Body of pancreas (tissue), 4 donors: ENCODE results near the gene DCLK2. TPM values are rescaled to one million over a fixed set of nuclear protein-coding genes. Genes with fewer than 3 reads are reported as not detected.

Source experiments
- ATAC-seq: fragments of 150-250 bp; one replicate; pipeline ENCODE4 v1.9.1; 2016
- DNase-seq, 4 donors: peaks; one replicate each; pipeline ENCODE4 v3.0.0-alpha.2; 2019
- H3K27ac ChIP-seq, 4 donors: fragments of 200-600 bp; sonication (generic); 1 replicate in 3 of 4; 2 replicates in 1 of 4; pipeline versions ENCODE4 v1.5.1 to v1.6.1; 2016 to 2019; ENCODE audit warnings: mild to moderate bottlenecking in 1 of 4, mixed read lengths in 1 of 4, moderate library complexity in 1 of 4
- H3K27me3 ChIP-seq, 2 donors: fragments of 200-600 bp; sonication (generic); one replicate each; pipeline ENCODE4 v1.6.0; 2016; ENCODE audit warnings: mild to moderate bottlenecking in 1 of 2
- H3K36me3 ChIP-seq, 2 donors: fragments of 200-600 bp; sonication (generic); replicated peaks in 1 of 2; 2 replicates each; pipeline ENCODE4 v1.5.1; 2016; ENCODE audit warnings: low read depth in 2 of 2; ENCODE audit not compliant: insufficient read depth in 1 of 2
- H3K4me1 ChIP-seq: fragments of 200-600 bp; sonication (generic); one replicate; pipeline ENCODE4 v1.6.0; 2016
- H3K4me3 ChIP-seq, 2 donors: fragments of 200-600 bp; sonication (generic); 1 replicate in 1 of 2; 2 replicates in 1 of 2; pipeline ENCODE4 v1.5.1; 2016 to 2019
- H3K9me3 ChIP-seq, 3 donors: fragments of 200-600 bp; sonication (generic); 1 replicate in 2 of 3; 2 replicates in 1 of 3; pipeline ENCODE4 v1.5.1; 2016
- POLR2A ChIP-seq, 3 donors: fragments of 450-650 bp; IDR thresholded peaks; one replicate each; pipeline ENCODE4 v1.6.1; 2016; ENCODE audit warnings: antibody characterized with exemption in 3 of 3, mild to moderate bottlenecking in 2 of 3
- WGBS, 2 donors: methylation state at CpG; one replicate each; pipeline ENCODE4 v1.1.5; 2017; 5-methylcytosine and 5-hydroxymethylcytosine counted together
- intact Hi-C: fragments of 100-400 bp; cut with DNase I; formaldehyde crosslinking; loops from one replicate; pipeline ENCODE4 v1.15.1; 2023
- total RNA-seq, 2 donors: library from RNA; depleted of rRNA; stranded (reverse); fragments of >200 nt; gene quantifications; one replicate each; pipeline ENCODE4 v1.1.0, GENCODE V29; 2016
- TF ChIP-seq, protein P1 (sequence below), 7 experiments: fragments of 450-650 bp in 4 of 7; fragments of 200-600 bp in 3 of 7; sonication (generic) in 3 of 7; IDR thresholded peaks; one replicate each; pipeline ENCODE4 v1.5.1; 2016 to 2019; ENCODE audit warnings: antibody characterized with exemption in 7 of 7

DCLK2 gene
- total RNA-seq, 2 donors from 2014 or later: 3.6 to 4.6 TPM

DNA sequence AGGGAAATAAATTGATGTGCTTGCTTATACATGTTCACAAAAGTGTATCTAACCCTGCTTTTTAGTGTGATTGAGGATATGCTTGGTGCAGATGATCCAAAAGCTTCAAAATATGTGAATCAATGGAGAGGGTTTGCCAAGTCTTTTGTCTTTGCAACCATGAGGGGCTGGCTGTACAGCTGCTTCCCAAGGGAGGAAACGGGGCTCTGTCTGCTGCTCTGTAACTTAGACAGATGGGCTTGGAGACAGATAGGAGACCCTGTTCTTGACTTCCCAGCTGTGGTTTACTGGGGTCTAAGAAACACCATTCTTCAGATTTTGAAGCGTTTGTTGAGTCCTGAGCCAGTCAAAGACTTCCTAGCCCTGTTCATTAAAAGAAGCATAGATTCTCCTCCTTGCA, 152.3 kb downstream of the DCLK2 start:
- 68 to 80% methylated on average over 2 of the region's 2 CpGs for WGBS, 2 donors
- Histone ChIP-seq H3K27ac (no peak overlapping the region), H3K36me3 (no peaks in the 10 kb centered on the region), H3K4me1 (peaks cover 16% of the 10 kb centered on the region), H3K27me3 (no peaks in the 10 kb centered on the region), H3K9me3 (no peaks in the 10 kb centered on the region), H3K4me3 (no peak overlapping the region)
- no peak for TF ChIP-seq POLR2A (IDR thresholded peaks at IDR 0.05)
- TF ChIP-seq, protein P1, sequence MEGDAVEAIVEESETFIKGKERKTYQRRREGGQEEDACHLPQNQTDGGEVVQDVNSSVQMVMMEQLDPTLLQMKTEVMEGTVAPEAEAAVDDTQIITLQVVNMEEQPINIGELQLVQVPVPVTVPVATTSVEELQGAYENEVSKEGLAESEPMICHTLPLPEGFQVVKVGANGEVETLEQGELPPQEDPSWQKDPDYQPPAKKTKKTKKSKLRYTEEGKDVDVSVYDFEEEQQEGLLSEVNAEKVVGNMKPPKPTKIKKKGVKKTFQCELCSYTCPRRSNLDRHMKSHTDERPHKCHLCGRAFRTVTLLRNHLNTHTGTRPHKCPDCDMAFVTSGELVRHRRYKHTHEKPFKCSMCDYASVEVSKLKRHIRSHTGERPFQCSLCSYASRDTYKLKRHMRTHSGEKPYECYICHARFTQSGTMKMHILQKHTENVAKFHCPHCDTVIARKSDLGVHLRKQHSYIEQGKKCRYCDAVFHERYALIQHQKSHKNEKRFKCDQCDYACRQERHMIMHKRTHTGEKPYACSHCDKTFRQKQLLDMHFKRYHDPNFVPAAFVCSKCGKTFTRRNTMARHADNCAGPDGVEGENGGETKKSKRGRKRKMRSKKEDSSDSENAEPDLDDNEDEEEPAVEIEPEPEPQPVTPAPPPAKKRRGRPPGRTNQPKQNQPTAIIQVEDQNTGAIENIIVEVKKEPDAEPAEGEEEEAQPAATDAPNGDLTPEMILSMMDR (IDR thresholded peaks at IDR 0.05): no peak
- intact Hi-C loops: no loop called here
- DNase-seq (no peak), ATAC-seq (no peak)

DNA sequence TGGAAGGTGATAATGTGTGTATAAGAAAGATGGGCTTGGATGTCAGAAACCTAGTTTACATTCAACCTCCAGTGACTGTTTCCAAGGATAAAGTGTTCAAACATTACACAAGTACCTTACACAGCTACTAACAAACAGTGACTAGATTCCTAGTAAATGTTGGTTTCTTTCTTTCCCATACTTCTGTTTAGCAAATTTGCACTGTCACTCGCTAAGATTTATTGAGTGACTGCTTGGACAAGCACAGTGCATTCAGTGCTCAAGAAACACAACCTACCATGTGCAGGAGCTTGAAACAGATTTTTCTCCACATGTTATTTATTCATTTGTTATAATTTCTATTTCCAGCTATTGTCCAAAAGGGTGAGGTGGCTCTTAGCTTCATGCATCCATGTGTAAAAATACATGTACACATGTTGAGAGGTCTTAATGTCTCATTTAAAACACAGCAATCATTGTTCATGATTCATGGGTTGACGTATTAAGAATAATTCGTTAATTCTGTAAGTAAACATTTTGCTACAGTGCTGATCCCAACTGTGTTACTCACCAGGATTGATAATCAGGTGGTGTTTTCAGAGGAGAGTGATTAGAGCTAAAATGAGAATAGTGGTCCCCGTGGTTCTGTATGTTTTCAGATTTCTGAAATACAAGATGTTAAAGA, 153.0 kb downstream of the DCLK2 start:
- ATAC-seq (no peak), DNase-seq (no peak)
- TF ChIP-seq, protein P1 (IDR thresholded peaks at IDR 0.05): no peak
- TF ChIP-seq POLR2A (IDR thresholded peaks at IDR 0.05): no peak
- Histone ChIP-seq H3K4me1 (peaks cover 16% of the 10 kb centered on the region), H3K36me3 (no peaks in the 10 kb centered on the region), H3K9me3 (no peaks in the 10 kb centered on the region), H3K4me3 (no peak overlapping the region), H3K27me3 (no peaks in the 10 kb centered on the region), H3K27ac (no peak overlapping the region)
- intact Hi-C loops: no loop called here
- WGBS, 2 donors: 62 to 67% methylated on average over 4 of the region's 4 CpGs

DNA sequence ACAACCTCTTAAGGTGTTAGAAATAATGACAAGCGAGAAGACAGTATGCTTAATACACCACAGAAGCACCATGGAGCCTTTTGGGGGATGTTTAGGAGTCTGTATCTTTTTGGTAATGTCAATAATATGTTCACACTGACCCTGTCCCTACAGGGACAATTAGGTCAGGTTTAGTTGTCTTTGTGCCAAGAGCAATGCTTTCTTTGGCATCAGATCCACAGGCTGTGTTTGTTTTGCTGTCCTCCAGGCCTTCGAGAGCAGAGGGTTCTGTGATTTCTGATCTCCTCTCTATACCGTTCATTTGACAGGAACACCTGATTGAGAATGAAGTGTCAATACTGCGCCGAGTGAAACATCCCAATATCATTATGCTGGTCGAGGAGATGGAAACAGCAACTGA, 153.8 kb downstream of the DCLK2 start:
- intact Hi-C loops: no loop called here
- Histone ChIP-seq H3K27me3 (no peaks in the 10 kb centered on the region), H3K4me3 (no peak overlapping the region), H3K27ac (no peak overlapping the region), H3K36me3 (no peaks in the 10 kb centered on the region), H3K9me3 (no peaks in the 10 kb centered on the region), H3K4me1 (peaks cover 16% of the 10 kb centered on the region)
- DNase-seq (peak in 2 of 4 donors; percentile 20 to 24), ATAC-seq (peak; percentile 48)
- TF ChIP-seq, protein P1 (IDR thresholded peaks at IDR 0.05): no peak
- 45 to 50% methylated on average over 6 of the region's 6 CpGs for WGBS, 2 donors

DNA sequence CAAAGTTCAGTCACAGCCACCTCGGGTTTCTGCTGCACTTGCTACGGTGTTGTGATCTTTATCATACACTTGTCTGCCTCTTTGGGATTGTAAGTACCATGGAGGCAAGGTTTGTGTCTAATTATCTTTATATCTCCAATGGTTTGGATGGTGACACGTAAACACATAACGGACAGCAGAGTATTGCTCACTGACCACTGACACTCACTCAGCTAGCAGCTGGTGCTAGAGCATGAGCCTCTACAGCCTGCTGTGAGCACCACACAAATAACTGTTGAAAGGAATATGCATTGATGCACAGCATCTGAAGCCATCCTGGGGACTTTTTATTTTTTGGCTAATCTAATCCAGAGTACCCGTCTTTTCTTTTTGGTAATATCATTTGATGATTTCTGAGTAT, 156.0 kb downstream of the DCLK2 start:
- Histone ChIP-seq H3K36me3 (no peaks in the 10 kb centered on the region), H3K9me3 (no peaks in the 10 kb centered on the region), H3K4me1 (peaks cover 13% of the 10 kb centered on the region), H3K4me3 (no peak overlapping the region), H3K27me3 (no peaks in the 10 kb centered on the region), H3K27ac (no peak overlapping the region)
- intact Hi-C loops: no loop called here
- TF ChIP-seq POLR2A (IDR thresholded peaks at IDR 0.05): no peak
- TF ChIP-seq, protein P1 (IDR thresholded peaks at IDR 0.05): no peak
- ATAC-seq (no peak), DNase-seq (no peak)
- 92 to 95% methylated on average over 5 of the region's 5 CpGs for WGBS, 2 donors

DNA sequence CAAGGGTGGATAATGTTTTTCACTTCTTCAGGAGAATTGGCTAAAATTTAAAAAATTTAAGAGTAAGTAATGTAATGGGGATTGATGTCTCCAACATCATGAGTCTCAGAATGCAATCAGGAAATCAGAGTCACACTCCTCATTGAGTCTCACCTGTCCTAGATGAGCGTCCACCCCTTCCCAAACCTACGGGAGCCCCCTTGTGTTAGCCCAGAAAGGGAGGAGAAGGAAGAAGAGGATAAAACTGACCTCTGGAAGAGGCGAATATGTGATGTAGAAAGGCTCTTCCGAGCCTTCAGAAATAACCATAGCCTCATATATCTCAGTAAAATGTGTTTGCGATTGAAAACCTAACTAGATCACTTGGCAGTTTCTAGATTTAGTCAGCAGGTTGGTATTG, 157.1 kb downstream of the DCLK2 start:
- ATAC-seq (no peak), DNase-seq (no peak)
- Histone ChIP-seq H3K36me3 (no peaks in the 10 kb centered on the region), H3K27me3 (no peaks in the 10 kb centered on the region), H3K9me3 (no peaks in the 10 kb centered on the region), H3K27ac (no peak overlapping the region), H3K4me1 (peaks cover 10% of the 10 kb centered on the region), H3K4me3 (no peak overlapping the region)
- 91 to 96% methylated on average over 5 of the region's 5 CpGs for WGBS, 2 donors
- intact Hi-C loops: no loop called here
- no peak for TF ChIP-seq POLR2A (IDR thresholded peaks at IDR 0.05)
- TF ChIP-seq, protein P1 (IDR thresholded peaks at IDR 0.05): no peak
